ENCODE results near the gene B4GAT1.
"Not testable (repeated sequence)": the region's sequence is repeated elsewhere in the genome, so short reads cannot be mapped to it uniquely, and the experiment has no call there.

The B4GAT1 gene

DNA sequence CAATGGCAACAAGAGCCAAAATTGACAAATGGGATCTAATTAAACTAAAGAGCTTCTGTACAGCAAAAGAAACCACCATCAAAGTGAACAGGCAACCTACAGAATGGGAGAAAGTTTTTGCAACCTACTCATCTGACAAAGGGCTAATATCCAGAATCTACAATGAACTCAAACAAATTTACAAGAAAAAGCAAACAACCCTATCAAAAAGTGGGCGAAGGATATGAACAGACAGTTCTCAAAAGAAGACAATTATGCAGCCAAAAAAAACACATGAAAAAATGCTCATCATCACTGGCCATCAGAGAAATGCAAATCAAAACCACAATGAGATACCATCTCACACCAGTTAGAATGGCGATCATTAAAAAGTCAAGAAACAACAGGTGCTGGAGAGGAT lies 27.1 kb downstream of the B4GAT1 start:
- not testable (repeated sequence) for DNase-seq

DNA sequence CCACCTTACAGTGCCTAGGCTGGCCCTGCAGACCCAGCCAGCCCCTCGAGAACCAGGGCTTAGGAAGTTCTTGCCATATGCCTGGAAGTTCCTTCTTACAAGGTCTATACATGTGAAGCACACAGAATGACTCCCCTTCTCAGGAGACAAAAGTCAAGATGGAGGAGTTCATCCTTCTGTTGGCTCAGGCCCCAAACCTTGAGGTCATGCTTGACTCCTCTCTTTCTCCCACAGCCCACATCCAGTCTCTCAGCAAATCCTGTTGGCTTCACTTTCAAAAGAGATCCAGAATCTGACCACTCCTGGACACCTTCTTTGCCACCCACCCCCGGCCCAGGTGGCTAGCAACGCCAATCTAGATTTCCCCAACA lies 28.8 kb downstream of the B4GAT1 start:
- DNase-seq: no peak

- no peak for DNase-seq
Observed at GRCh38 chr11:66317723-66318599, 29.5 kb downstream of the B4GAT1 start.

DNA sequence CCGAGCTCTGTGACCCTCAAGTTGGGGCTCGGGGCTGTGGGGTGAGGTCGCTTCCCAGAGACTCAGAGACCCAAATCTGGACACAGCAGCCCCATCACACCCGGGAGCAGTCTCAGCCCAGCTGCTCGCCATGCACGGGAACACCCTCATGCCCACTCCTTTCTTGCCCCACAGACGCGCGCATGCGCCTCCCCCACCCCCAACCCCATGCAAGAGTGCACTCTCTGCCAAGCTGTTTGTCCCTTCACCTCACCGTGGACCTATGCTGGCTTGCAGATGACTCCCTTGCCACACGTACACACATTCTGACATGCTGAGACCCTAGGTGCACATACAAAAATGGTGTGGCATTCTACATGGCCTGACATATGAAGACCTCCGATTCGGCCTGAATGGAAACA lies 30.1 kb downstream of the B4GAT1 start:
- DNase-seq: no peak

DNA sequence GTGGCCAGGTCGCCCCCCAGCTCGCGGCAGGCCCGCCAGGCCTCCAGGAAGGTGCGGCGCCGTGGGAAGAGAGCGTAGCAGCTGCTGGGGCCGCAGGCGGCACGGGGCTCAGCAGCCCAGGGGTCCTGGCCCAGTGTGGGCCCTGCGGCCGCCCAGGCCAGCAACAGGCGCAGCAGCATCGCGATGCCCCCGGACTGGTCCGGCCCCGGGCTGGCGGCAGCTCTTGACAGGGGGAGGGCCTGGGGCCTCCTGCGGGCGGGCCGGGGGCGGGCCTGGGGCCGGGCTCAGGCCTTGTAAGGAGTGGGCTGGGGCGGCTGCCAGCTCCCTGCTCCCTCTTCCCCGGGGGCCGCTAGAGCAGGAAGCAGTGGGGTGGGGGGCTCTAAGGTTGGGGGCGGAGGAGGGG lies 30.6 kb downstream of the B4GAT1 start, which contains the start of gene CD248:
Gene CD248 (minus strand): TSS at position 196 of the 403 bp plus-strand sequence. CDS start 17 bp downstream, at position 179.
- DNase-seq: no peak

DNA sequence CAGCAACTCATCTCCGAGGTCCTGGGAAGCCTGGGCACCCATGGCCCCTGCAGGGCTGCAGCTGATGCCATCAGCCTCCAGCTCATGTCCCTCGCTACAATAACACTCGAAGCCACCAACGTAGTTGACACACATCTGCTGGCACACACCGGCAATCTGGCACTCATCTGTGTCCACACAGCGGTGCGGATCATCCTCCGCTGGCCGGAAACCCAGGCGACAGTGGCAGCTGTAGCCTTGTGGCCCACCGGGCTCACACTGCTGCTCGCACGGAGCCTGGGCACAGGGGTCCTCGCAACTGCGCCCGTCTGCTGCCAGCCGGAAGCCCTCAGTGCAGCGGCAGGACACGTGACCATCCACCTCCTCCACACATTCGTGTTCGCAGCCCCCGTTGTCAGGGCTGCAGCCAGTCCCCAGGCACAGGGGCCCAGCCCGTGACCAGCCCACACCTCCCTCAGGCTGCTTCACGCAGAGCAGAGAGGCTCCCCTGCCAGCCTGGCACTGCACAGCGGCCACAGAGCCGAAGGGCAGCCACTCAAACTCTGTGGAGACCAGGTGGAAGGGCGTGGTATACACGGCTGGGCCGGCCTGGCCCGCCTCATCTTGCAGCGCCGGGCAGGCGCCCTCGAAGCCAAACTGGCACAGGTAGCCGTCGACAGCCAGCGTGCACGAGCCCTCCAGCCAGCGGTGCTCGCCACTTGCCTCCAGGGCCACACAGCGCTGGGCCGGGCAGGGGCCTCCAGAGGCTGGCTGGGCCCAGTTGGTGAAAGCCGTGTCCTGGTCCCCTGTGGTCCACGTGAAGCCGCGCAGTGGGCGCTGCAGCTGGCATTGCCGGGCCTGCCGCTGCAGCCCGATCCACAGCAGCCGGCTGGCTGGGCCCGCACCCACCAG lies 31.3 kb downstream of the B4GAT1 start:
- DNase-seq: no peak

DNA sequence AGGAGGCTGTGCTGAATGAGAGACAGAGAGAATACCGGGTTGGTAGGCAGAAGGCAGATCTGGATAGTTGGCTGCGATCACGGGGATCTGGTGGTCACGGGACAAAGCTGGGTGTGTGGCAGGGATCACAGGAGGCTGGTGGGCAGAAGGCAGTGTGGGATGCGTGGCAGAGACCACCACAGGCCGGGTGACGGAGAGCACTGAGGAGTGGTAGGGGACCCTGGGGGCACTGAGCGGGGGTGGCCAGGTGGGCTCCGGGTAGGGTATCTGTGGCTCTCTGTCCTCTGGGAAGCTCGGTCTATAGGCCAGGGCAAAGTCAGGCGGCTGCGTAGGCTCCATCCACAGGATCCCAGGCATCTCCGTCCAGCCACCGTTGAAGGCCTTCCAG lies 31.9 kb downstream of the B4GAT1 start:
- no peak for DNase-seq

- DNase-seq: no peak
Observed at GRCh38 chr11:66314561-66315497, 32.6 kb downstream of the B4GAT1 start.

- no peak for DNase-seq
Observed at GRCh38 chr11:66314186-66314501, 33.3 kb downstream of the B4GAT1 start.

GRCh38 chr11:66313321-66314185 lies 33.9 kb downstream of the B4GAT1 start:
- no peak for DNase-seq

- peak; percentile 94 for DNase-seq
Observed at GRCh38 chr11:66312549-66313320, 34.7 kb downstream of the B4GAT1 start.

GRCh38 chr11:66311965-66312548 lies 35.4 kb downstream of the B4GAT1 start:
- peak; percentile 89 for DNase-seq

DNA sequence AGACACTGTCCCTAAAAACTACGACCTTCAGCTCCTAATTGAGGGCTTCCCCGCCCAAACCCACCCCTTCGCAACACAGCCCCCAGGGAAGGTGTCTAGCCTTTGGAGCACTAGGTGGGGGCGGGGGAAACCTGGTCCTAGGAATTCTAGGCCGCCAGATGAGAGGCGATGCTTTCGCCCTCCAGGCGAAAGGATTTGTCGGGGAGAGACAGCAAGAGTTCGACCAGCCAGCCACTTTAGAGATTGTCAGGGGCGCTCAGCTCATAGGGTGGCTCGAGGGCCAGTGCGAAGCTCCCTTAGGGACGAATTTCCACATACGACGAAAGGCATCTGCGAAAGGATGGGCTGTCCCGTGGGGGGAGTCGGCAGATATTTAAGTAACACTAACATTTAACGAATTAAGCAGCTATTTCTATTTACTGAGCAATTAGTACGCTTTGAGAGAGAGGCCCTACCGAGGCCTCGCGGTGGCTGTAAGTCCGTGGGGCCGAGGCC lies 35.9 kb downstream of the B4GAT1 start:
- DNase-seq: no peak

DNA sequence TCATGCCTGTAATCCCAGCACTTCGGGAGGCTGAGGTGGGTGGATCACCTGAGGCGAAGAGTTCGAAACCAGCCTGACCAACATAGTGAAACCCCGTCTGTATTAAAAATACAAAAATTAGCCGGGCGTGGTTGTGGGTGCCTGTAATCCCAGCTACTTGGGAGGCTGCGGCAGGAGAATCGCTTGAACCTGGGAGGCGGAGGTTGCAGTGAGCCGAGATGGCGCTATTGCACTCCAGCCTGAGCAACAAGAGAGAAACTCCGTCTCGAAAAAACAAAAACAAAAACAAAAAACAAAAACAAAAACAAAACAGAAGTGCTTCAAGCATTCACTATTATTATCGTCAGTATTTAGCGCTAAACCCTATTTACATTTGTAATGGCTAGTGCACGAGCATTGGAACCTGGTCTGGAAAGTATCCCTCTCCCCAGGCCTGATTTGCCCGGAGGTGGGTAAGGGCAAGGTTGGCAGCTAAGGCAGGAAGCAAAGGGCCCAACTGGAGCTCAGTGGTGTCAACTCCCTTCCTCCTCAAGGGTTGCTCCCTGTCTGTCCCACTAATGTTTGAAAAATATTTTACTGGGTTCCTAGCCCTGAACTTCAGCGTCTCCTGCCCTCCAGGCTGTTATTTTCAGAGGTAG lies 36.5 kb downstream of the B4GAT1 start:
- DNase-seq: not testable (repeated sequence)

DNA sequence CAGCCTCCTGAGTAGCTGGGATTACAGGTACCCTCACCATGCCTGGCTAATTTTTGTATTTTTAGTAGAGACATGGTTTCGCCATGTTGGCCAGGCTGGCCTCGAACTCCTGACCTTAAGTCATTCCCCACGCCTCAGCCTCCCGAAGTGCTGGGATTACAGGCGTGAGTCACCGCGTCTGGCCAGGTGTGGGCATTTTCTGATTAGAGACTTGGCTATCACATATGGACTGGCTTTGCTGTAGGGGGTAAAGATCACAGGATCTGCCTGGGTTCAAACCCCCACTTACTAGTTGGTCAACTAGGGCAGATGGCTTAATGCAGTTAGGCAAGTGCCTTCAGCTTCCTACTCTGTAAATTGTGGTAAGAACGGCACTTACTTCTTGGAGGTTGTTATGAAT lies 37.1 kb downstream of the B4GAT1 start:
- DNase-seq: no peak

- no peak for DNase-seq
Observed at GRCh38 chr11:66309475-66309874, 38.0 kb downstream of the B4GAT1 start.

DNA sequence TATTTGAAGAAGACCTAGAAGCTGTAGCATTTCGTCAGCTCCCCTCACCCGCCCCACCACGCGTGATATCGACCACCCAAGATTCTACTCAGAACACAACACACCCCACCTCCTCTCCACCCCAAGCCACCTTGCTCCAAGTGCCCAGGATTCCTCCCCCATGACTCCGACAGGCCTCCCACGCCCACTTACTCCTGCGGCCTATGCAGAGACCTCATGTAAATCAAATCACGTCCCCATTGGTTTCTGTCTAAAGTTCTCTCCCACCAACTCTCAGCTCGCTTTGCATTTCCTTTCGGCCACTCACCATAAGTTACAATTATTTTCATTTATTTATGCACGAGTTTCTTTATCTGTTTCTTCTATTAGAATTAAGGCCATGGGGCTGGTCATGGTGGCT lies 44.8 kb downstream of the B4GAT1 start:
- DNase-seq: no peak

DNA sequence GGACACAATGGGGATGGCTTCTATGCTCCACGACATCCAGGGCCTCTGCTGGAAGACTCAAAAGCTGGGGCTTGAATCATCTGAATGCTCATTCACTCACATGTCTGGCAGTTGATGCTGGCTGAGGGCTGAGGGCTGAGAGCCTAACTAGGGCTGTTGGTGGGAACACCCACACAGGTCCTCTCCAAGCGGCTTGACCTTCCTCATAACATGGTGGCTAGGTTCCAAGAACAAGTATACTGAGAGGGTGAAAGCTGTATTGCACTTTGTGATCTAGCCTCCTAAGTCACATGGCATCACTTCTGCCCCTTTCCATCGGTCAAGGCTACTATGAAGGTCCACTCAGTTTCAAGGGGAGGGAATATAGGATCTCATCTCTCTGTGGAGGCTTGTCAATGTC lies 48.2 kb downstream of the B4GAT1 start:
- DNase-seq: no peak

DNA sequence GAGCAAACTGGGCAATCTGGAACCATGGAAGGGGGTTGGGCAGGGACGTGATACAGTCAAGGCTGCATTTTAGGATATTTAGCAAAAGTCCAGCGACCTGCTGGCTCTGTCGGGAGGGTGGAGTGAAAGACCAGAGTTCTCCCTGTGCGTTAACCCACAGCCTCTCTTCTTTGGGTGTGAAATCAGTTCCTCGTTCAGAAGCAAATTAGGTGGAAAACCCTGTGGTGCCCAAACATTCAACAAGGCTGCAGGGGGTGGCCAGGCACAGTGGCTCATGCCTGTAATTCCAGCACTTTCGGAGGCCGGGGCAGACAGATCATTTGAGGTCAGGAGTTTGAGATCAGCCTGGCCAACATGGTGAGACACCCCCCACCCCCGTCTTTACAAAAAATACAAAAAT lies 49.8 kb downstream of the B4GAT1 start:
- DNase-seq: no peak

Measured in stimulated activated naive CD4-positive, alpha-beta T cell treated with Interleukin-2 at 50 U/mL for 16 hours (primary cell).